Liver (tissue), 9 donors: Measurements from ENCODE around the gene RPL31. TPM values are rescaled to one million over a fixed set of nuclear protein-coding genes. Genes with fewer than 3 reads are reported as not detected.

Source experiments
- DNase-seq: peaks from one replicate; pipeline ENCODE4 v3.0.0-alpha.2; 2017; ENCODE audit warnings: low spot score
- H3K27ac ChIP-seq, 2 donors: one replicate each; pipeline ENCODE4 v1.7.0; 2013; ENCODE audit warnings: inconsistent platforms in 2 of 2, low read length in 2 of 2, control low read depth in 1 of 2, low read depth in 1 of 2, mild to moderate bottlenecking in 1 of 2
- H3K27me3 ChIP-seq, 4 donors: one replicate each; pipeline versions ENCODE4 v1.6.1 to v1.7.0; 2013; ENCODE audit warnings: low read length in 3 of 4, inconsistent platforms in 1 of 4, mild to moderate bottlenecking in 1 of 4, moderate library complexity in 1 of 4; ENCODE audit not compliant: control insufficient read depth in 4 of 4, insufficient read depth in 4 of 4
- H3K36me3 ChIP-seq, 4 donors: one replicate each; pipeline versions ENCODE4 v1.6.1 to v1.7.0; 2013; ENCODE audit warnings: low read length in 3 of 4, mild to moderate bottlenecking in 3 of 4, low read depth in 1 of 4, moderate library complexity in 1 of 4; ENCODE audit not compliant: control insufficient read depth in 4 of 4, insufficient read depth in 3 of 4
- H3K4me1 ChIP-seq, 4 donors: one replicate each; pipeline versions ENCODE4 v1.6.1 to v1.7.0; 2013; ENCODE audit warnings: low read length in 3 of 4, mild to moderate bottlenecking in 3 of 4, moderate library complexity in 1 of 4; ENCODE audit not compliant: control insufficient read depth in 4 of 4, insufficient read depth in 4 of 4
- H3K4me3 ChIP-seq, 3 donors: one replicate each; pipeline versions ENCODE4 v1.6.1 to v1.7.0; 2013; ENCODE audit warnings: low read length in 3 of 3, control low read depth in 1 of 3, low read depth in 1 of 3, mild to moderate bottlenecking in 1 of 3
- H3K9ac ChIP-seq, 2 donors: one replicate each; pipeline ENCODE4 v1.7.0; 2013; ENCODE audit warnings: low read length in 2 of 2, mild to moderate bottlenecking in 2 of 2, moderate library complexity in 2 of 2, control low read depth in 1 of 2, low read depth in 1 of 2
- H3K9me3 ChIP-seq, 4 donors: one replicate each; pipeline versions ENCODE4 v1.6.1 to v1.7.0; 2013; ENCODE audit warnings: low read length in 3 of 4; ENCODE audit not compliant: control insufficient read depth in 4 of 4
- ATF3 ChIP-seq: IDR thresholded peaks from 2 replicates; pipeline ENCODE4 v1.6.1; 2016; ENCODE audit warnings: antibody characterized with exemption
- EGR1 ChIP-seq, 2 donors: IDR thresholded peaks; 2 replicates each; pipeline ENCODE4 v1.6.1; 2016 to 2018; ENCODE audit warnings: antibody characterized with exemption in 2 of 2, low read depth in 2 of 2
- FOXA1 ChIP-seq: IDR thresholded peaks from 2 replicates; pipeline ENCODE4 v1.6.1; 2016; ENCODE audit warnings: antibody characterized with exemption
- FOXA2 ChIP-seq: IDR thresholded peaks from 2 replicates; pipeline ENCODE4 v1.6.1; 2016; ENCODE audit warnings: antibody characterized with exemption
- GABPA ChIP-seq, 2 donors: IDR thresholded peaks in 1 of 2; conservative IDR thresholded peaks in 1 of 2; 2 replicates each; pipeline ENCODE4 v1.6.1; 2016; ENCODE audit warnings: antibody characterized with exemption in 2 of 2, mild to moderate bottlenecking in 1 of 2, moderate library complexity in 1 of 2
- HNF4A ChIP-seq, 2 donors: conservative IDR thresholded peaks; 2 replicates each; pipeline ENCODE4 v1.6.1; 2016; ENCODE audit warnings: antibody characterized with exemption in 2 of 2, mild to moderate bottlenecking in 2 of 2
- HNF4G ChIP-seq: IDR thresholded peaks from 2 replicates; pipeline ENCODE4 v1.6.1; 2016; ENCODE audit warnings: antibody characterized with exemption
- JUND ChIP-seq, 2 donors: IDR thresholded peaks; 2 replicates each; pipeline ENCODE4 v1.6.1; 2016; ENCODE audit warnings: antibody characterized with exemption in 2 of 2
- MAX ChIP-seq: IDR thresholded peaks from 2 replicates; pipeline ENCODE4 v1.6.1; 2016; ENCODE audit warnings: antibody characterized with exemption
- NR2F2 ChIP-seq: IDR thresholded peaks from 2 replicates; pipeline ENCODE4 v1.6.1; 2016; ENCODE audit warnings: antibody characterized with exemption
- RAD21 ChIP-seq, 2 donors: IDR thresholded peaks; 2 replicates each; pipeline ENCODE4 v1.6.1; 2016; ENCODE audit warnings: antibody characterized with exemption in 2 of 2, mild to moderate bottlenecking in 2 of 2
- REST ChIP-seq: IDR thresholded peaks from 2 replicates; pipeline ENCODE4 v1.6.1; 2016; ENCODE audit warnings: antibody characterized with exemption, mild to moderate bottlenecking
- RXRA ChIP-seq, 2 donors: IDR thresholded peaks; 2 replicates each; pipeline ENCODE4 v1.6.1; 2017 to 2018; ENCODE audit warnings: antibody characterized with exemption in 2 of 2, mild to moderate bottlenecking in 1 of 2
- SP1 ChIP-seq: IDR thresholded peaks from 2 replicates; pipeline ENCODE4 v1.6.1; 2018; ENCODE audit warnings: antibody characterized with exemption, mild to moderate bottlenecking
- TAF1 ChIP-seq: conservative IDR thresholded peaks from 2 replicates; pipeline ENCODE4 v1.6.1; 2016; ENCODE audit warnings: antibody characterized with exemption, mild to moderate bottlenecking
- YY1 ChIP-seq: IDR thresholded peaks from 2 replicates; pipeline ENCODE4 v1.6.1; 2016; ENCODE audit warnings: antibody characterized with exemption, mild to moderate bottlenecking
- ZBTB33 ChIP-seq: IDR thresholded peaks from 2 replicates; pipeline ENCODE4 v1.6.1; 2016; ENCODE audit warnings: antibody characterized with exemption
- WGBS: extraction: QIAGEN DNeasy Blood & Tissue Kit; methylation state at CpG from one replicate; pipeline ENCODE4 v1.1.7; 2013; 5-methylcytosine and 5-hydroxymethylcytosine counted together
- polyA plus RNA-seq, 2 donors: library from polyadenylated mRNA; stranded (reverse) in 1 of 2; unstranded in 1 of 2; fragments of 200-250 nt in 1 of 2; fragments of >200 nt in 1 of 2; fragmentation: Nextera tagmentation in 1 of 2; extraction: Ambion mirVana in 1 of 2; gene quantifications; one replicate each; pipeline versions ENCODE4 v1.2.1 to v1.2.3, GENCODE V29; 2013 to 2015
- total RNA-seq, 2 donors: library from RNA; depleted of rRNA; stranded (reverse); fragments of >200 nt; gene quantifications; one replicate each; pipeline ENCODE4 v1.2.3, GENCODE V29; 2014
- TF ChIP-seq, protein P1 (sequence below): fragments of 150-350 bp; IDR thresholded peaks from 2 replicates; pipeline ENCODE4 v1.5.1; 2017; ENCODE audit warnings: improper control_type of control experiment, low read depth, low read length; ENCODE audit not compliant: missing input control
- donor health status: healthy.
- donor health status: healthy.
- donor health status: healthy.
- donor health status: healthy.
- donor health status: healthy.

Gene RPL31
- total and polyA plus RNA-seq, 4 donors = 220 to 1,995 (median 581) TPM

- H3K27me3 ChIP-seq = no peaks in the 10 kb centered on the region
- no peak overlapping the region for H3K4me3 ChIP-seq
- no peak for DNase-seq
- peaks cover 4 to 41% (median 9%) of the 10 kb centered on the region in 4 donors for H3K36me3 ChIP-seq
- WGBS = 93% methylated on average over 12 of the region's 12 CpGs
- H3K27ac ChIP-seq = no peak overlapping the region
- TF ChIP-seq REST = no peak
- TF ChIP-seq RXRA (IDR thresholded peaks at IDR 0.05) = no peak
- no peak for TF ChIP-seq MAX
- TF ChIP-seq HNF4A (conservative IDR thresholded peaks at IDR 0.05) = no peak
- TF ChIP-seq, protein P1, sequence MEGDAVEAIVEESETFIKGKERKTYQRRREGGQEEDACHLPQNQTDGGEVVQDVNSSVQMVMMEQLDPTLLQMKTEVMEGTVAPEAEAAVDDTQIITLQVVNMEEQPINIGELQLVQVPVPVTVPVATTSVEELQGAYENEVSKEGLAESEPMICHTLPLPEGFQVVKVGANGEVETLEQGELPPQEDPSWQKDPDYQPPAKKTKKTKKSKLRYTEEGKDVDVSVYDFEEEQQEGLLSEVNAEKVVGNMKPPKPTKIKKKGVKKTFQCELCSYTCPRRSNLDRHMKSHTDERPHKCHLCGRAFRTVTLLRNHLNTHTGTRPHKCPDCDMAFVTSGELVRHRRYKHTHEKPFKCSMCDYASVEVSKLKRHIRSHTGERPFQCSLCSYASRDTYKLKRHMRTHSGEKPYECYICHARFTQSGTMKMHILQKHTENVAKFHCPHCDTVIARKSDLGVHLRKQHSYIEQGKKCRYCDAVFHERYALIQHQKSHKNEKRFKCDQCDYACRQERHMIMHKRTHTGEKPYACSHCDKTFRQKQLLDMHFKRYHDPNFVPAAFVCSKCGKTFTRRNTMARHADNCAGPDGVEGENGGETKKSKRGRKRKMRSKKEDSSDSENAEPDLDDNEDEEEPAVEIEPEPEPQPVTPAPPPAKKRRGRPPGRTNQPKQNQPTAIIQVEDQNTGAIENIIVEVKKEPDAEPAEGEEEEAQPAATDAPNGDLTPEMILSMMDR = no peak
- no peak for TF ChIP-seq ZBTB33
- TF ChIP-seq ATF3 = no peak
- no peak for TF ChIP-seq JUND (IDR thresholded peaks at IDR 0.05)
- TF ChIP-seq EGR1 (IDR thresholded peaks at IDR 0.05; ENCODE audit: low read depth in 2 of 2) = no peak
- TF ChIP-seq SP1 = no peak
- TF ChIP-seq FOXA2 = no peak
- TF ChIP-seq NR2F2 = no peak
- no peak for TF ChIP-seq YY1
- TF ChIP-seq GABPA (IDR thresholded peaks at IDR 0.05 in 1 of 2, conservative IDR thresholded peaks at IDR 0.05 in 1 of 2) = no peak
- TF ChIP-seq RAD21 (IDR thresholded peaks at IDR 0.05) = no peak
- TF ChIP-seq HNF4G = no peak
- no peak for TF ChIP-seq FOXA1
- TF ChIP-seq TAF1 = no peak
- H3K9me3 ChIP-seq = no peaks in the 10 kb centered on the region
- H3K9ac ChIP-seq = no peak overlapping the region
- H3K4me1 ChIP-seq = no peaks in the 10 kb centered on the region
Measured at GRCh38 chr2:100977511-100977910, 24.6 kb upstream of the RPL31 start.
